Ectodermal cell (in vitro differentiated cells): ENCODE measurements around the gene SLC66A2.

Experiments used
- H3K27ac ChIP-seq: 2 replicates; pipeline ENCODE4 v1.7.0; 2013; ENCODE audit warnings: mild to moderate bottlenecking, low read depth, low read length; ENCODE audit not compliant: insufficient read depth, poor library complexity, severe bottlenecking
- H3K27me3 ChIP-seq: 2 replicates; pipeline ENCODE4 v1.7.0; 2013; ENCODE audit warnings: mild to moderate bottlenecking, low read length; ENCODE audit not compliant: insufficient read depth, control insufficient read depth, poor library complexity, severe bottlenecking
- H3K36me3 ChIP-seq: one replicate; pipeline ENCODE4 v1.7.0; 2013; ENCODE audit warnings: low read length; ENCODE audit not compliant: control insufficient read depth, insufficient read depth
- H3K4me1 ChIP-seq: one replicate; pipeline ENCODE4 v1.7.0; 2013; ENCODE audit warnings: low read length; ENCODE audit not compliant: control insufficient read depth, insufficient read depth
- H3K4me3 ChIP-seq: 2 replicates; pipeline ENCODE4 v1.7.0; 2013; ENCODE audit warnings: low read depth, low read length, control low read depth; ENCODE audit not compliant: insufficient read depth
- H3K9me3 ChIP-seq: 2 replicates; pipeline ENCODE4 v1.7.0; 2013; ENCODE audit warnings: mild to moderate bottlenecking, low read length, moderate library complexity; ENCODE audit not compliant: control insufficient read depth
- WGBS, 2 experiments: methylation state at CpG; one replicate each; pipeline ENCODE4 v1.1.7; 2013; ENCODE audit warnings: missing lambda C conversion rate in 2 of 2; 5-methylcytosine and 5-hydroxymethylcytosine counted together

SLC66A2 gene

DNA sequence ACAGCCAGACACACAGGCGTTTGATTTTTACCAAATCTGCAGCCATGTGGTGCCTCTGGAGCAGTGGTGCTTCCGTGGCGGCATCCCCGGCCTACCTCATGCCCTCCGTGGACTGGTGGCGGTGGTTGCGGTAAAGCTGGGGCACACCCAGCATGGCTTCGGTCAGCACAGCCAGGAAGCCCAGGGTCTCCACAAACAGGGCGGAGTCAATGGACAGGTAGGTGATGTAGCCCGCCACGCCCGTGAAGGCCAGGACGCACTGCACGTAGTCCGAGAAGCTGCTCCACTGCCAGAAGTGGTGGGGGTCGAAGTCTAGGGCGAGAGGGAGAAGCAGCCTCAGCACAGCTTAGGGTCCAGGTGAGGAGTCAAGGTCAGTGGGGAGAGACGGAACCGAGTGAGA is 32.4 kb downstream of the SLC66A2 start:
- no peaks in the 10 kb centered on the region for H3K9me3 ChIP-seq
- WGBS, 2 experiments = 96 to 97% methylated on average over 19 of the region's 19 CpGs
- H3K27ac ChIP-seq = no peak overlapping the region
- no peaks in the 10 kb centered on the region for H3K4me1 ChIP-seq
- H3K4me3 ChIP-seq = no peak overlapping the region
- no peaks in the 10 kb centered on the region for H3K36me3 ChIP-seq
- H3K27me3 ChIP-seq = no peaks in the 10 kb centered on the region

DNA sequence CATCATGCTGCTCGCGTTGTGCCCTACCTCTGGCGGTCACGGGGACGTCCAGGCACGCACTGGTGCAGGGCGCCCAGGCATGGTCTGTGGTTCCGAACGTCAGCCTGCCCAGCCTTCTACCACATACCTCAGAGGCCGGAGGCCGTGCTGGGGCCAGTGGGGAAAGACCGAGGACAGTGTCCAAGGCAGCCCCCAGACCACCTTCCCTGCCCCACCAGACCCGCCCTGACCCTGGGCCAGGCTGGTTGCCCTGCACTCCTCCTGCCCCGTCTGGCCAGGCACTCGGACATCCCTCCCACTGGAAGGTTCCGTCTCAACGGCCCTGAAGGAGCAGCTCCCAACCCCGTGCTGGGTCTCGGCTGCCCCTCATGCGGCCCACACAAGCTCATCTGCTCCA is 32.8 kb downstream of the SLC66A2 start:
- Histone ChIP-seq H3K27me3 (no peaks in the 10 kb centered on the region), H3K4me1 (no peaks in the 10 kb centered on the region), H3K4me3 (no peak overlapping the region), H3K36me3 (no peaks in the 10 kb centered on the region), H3K27ac (no peak overlapping the region), H3K9me3 (no peaks in the 10 kb centered on the region)
- 94 to 95% methylated on average over 20 of the region's 20 CpGs for WGBS, 2 experiments

DNA sequence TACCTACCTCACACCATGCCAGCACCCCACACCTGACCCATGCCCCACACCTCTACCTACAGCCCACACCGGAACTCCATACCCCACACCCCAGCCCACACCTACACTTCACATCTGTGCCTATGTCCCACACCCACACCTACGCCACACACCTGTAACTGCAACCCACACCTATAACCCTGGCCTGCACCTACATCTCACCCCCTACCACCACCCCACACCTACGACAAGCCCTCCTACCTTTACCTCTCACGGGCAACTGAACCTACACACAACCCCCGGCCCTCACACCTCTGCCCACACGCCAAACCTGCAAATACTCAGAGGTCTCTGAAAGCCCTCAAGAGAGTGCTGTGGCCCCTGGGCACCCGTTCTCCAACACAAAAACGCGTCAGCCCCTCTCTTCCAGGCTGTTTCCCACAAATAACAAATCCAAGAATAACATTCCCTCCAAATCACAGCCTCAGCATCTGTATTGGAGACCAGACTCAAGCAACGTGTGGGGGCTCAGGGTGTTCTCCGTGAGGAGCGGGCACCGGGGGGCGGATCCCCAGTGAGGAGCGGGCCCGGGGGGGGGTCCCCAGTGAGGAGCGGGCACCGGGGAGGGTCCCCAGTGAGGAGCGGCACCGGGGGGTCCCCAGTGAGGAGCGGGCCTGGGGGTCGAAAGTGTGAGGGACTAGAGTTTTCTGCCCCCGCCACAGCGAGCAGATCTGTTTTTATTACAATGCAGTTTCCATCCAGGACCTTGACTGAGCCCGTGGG is 33.4 kb downstream of the SLC66A2 start:
- Histone ChIP-seq H3K27me3 (no peaks in the 10 kb centered on the region), H3K36me3 (no peaks in the 10 kb centered on the region), H3K4me3 (no peak overlapping the region), H3K4me1 (no peaks in the 10 kb centered on the region), H3K9me3 (no peaks in the 10 kb centered on the region), H3K27ac (no peak overlapping the region)
- 92 to 94% methylated on average over 25 of the region's 25 CpGs for WGBS, 2 experiments

DNA sequence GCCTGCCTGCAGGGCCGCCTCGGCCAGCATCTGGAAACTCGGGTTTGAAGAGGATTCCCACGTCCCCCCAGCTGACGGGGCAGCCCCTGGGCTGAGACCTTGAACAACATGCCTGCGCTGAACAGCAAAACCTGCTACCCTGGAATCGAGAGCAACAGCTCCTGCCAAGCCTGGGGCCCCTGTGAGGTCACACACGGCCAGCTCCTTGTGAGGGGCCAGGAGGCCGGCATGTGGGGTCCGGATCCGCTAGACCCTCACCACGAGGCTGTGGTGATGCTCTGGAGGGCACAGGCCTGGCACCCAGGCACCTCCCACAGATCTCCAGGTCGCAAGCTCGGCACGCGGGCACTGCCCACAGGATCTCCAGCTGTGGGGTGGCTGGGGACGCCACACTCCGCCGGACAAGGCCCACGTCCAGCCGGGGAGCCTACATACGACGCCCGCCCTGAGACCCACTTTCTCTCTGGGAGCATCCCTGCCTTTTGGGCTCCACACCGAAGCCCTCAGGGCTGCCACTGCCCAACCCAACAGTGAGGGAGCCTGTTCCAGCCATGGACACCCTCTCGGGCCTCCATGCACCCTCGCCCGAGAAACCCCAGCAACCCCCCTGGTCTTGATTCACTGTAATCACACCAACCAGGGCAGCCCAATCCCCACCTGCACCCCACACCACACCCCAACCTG is 34.1 kb downstream of the SLC66A2 start:
- Histone ChIP-seq H3K4me3 (no peak overlapping the region), H3K36me3 (no peaks in the 10 kb centered on the region), H3K27ac (no peak overlapping the region), H3K27me3 (no peaks in the 10 kb centered on the region), H3K4me1 (no peaks in the 10 kb centered on the region), H3K9me3 (no peaks in the 10 kb centered on the region)
- WGBS, 2 experiments = 92% methylated on average over 28 of the region's 28 CpGs

DNA sequence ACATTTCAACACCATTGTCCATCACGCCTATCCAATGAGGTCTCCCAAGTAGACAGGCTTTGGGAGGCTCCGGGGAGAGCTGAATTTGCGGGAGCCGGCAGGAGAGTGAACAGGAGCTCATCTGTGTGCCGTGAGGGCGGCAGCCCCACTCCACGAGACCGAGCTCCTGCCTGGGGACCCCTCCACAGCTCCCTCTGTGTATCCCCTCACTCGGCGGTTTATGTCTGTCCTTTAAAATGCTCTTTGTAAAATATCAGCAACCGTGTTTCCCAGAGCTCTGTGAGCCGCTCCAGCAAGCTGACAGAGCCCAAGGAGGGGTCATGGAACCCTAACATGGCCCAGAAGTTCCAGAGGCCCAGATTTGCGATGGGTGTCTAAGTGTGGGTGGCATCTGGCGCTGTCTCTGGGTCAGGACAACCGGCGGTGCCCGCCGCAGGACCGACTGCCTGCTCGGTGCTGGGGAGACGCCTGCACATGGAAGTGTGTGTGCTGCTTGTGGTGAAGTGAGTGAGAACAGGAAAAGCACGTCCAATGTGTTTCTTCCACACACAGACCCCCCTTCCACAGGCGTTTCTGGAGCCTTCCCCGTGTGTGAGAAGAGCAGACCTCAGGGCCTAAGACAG is 34.8 kb downstream of the SLC66A2 start:
- Histone ChIP-seq H3K27me3 (no peaks in the 10 kb centered on the region), H3K9me3 (no peaks in the 10 kb centered on the region), H3K36me3 (no peaks in the 10 kb centered on the region), H3K4me1 (peaks cover 2% of the 10 kb centered on the region), H3K4me3 (no peak overlapping the region), H3K27ac (no peak overlapping the region)
- 96 to 97% methylated on average over 24 of the region's 24 CpGs for WGBS, 2 experiments

DNA sequence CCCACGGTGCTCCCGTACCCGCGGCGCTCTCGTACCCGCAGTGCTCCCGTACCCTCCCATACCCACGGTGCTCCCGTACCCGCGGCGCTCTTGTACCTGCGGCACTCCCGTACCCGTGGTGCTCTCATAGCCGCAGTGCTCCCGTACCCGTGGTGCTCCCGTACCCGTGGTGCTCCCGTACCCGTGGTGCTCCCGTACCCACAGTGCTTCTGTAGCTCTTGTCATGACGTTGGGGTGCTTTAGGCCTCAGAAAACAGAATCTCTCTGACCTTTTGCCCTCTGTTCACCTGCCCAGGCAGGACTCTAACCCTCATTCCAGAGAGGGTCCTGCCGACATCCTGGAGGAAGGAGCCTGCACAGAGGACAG is 35.3 kb downstream of the SLC66A2 start:
- H3K4me3 ChIP-seq = no peak overlapping the region
- no peak overlapping the region for H3K27ac ChIP-seq
- H3K27me3 ChIP-seq = no peaks in the 10 kb centered on the region
- no peaks in the 10 kb centered on the region for H3K9me3 ChIP-seq
- peaks cover 8% of the 10 kb centered on the region for H3K4me1 ChIP-seq
- WGBS, 2 experiments = 73 to 78% methylated on average over 23 to 26 of the region's 26 CpGs
- H3K36me3 ChIP-seq = no peaks in the 10 kb centered on the region

DNA sequence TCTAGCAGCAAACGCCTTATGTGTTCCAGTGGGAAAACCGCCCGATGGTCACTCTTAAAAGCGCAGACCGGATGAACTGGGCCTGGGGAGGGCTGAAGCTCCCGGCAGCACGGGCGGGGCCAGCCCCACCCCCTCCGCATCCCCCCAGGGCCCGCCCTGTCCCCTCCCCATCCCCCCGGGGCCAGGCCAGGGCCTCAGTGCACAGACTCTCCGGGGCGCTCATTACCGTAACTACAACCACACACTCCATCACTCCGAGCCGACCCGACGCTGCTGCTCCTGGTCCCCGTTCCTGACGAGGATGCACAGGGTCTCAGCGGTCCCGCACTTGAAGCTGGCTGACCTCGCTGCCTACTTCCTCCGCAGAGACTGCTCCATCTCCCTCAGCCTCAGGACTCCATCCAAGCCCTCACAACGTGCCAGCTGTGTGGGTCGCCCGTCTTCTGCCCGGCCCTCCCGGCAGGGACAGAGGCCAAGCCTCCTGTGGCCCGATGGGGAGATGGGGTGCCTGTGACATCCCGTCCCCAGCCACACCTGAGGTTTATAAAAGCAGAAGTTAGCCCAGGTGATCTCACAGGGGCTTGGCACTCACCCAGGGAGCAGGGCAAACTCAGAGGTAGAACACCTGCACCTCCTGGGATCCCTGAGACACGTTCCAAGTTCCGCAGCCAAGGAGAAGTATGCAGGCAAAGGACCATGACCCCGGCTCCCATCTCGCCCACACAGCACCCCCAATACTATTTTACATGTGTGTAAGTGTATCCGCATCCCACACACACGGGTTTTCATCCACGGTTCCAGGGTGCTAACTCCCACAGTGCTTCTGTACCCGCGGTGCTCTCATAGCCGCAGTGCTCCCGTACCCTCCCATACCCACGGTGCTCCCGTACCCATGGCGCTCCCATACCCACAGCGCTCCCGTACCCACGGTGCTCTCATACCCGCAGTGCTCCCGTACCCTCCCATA is 36.0 kb downstream of the SLC66A2 start:
- no peak overlapping the region for H3K4me3 ChIP-seq
- H3K4me1 ChIP-seq = peaks cover 14% of the 10 kb centered on the region
- no peak overlapping the region for H3K27ac ChIP-seq
- H3K27me3 ChIP-seq = no peaks in the 10 kb centered on the region
- whole genome bisulfite sequencing, 2 experiments = 87 to 88% methylated on average over 49 of the region's 50 CpGs
- no peaks in the 10 kb centered on the region for H3K9me3 ChIP-seq
- no peaks in the 10 kb centered on the region for H3K36me3 ChIP-seq

DNA sequence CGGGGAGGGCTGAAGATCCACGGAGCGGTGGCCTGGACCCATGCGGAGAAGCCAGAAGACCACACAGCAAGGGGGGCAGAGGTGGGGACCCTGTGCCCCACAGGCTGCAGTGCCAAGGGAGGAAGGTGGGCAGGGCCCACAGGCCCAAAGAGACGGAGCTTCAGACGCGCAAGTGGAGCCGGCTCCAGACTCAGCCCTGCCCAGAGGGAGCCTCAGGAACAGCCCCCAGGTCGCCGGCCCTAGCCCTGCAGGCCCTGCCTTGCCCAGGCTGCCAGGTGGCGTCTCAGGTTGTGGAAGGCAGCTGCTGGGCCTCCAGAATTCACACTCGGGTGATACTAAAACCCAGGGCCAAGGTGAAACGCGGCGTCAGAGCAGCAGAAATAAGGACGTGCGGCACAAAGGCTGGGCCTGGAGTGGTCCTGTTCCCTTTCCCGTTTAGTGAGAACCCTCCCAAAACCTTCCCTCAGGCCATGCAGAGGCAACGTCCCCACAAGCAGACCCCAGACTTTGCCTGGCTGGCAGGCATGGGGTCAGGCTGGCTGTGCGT is 36.8 kb downstream of the SLC66A2 start:
- no peaks in the 10 kb centered on the region for H3K36me3 ChIP-seq

DNA sequence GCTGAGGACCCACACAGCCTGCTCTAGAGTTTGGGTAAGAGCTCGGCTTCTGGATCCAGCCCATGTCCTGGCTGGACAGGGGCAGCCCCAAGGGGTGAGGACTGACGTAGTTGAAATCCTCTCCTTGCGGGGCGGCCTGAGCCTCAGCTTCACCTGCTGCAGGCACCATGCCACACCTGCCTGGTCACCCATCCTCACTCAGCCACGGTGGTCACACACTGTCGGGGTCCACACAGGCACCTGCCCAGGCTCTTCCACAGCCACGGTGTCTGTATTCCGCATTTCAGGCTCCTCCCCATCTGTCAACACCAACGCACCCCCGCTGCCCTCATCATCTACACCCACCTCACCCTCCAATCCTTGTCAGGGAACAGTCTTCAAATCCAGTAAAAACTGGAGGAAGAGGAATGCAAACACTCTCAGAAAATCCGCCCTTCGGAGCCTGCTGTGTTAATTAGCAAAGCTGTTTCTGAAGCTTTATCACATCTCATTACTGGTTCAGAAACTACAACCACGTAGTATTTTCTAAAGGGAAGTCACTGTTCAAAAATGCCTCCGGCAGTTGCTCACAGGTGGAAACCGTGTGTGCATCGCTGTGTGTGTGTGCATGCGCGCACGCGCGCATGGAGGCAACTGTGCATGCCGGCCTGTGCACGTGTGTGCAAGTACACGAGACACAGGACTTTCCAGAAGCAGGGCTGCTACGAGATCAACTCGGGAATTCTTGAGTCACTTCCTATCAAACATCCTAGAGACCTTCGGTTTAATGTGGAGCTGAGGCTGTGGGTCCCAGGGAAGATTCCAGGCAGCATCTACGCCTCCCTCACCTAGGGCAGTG is 38.2 kb downstream of the SLC66A2 start:
- Histone ChIP-seq H3K27ac (no peak overlapping the region), H3K36me3 (no peaks in the 10 kb centered on the region), H3K27me3 (no peaks in the 10 kb centered on the region), H3K4me3 (no peak overlapping the region), H3K4me1 (peaks cover 14% of the 10 kb centered on the region), H3K9me3 (no peaks in the 10 kb centered on the region)
- 89 to 90% methylated on average over 28 of the region's 28 CpGs for whole genome bisulfite sequencing, 2 experiments

More for the DNA sequence above, 36.8 kb downstream of the SLC66A2 start:
- WGBS, 2 experiments = 82 to 83% methylated on average over 20 of the region's 20 CpGs
- Histone ChIP-seq H3K27me3 (no peaks in the 10 kb centered on the region), H3K27ac (no peak overlapping the region), H3K9me3 (no peaks in the 10 kb centered on the region), H3K4me3 (no peak overlapping the region), H3K4me1 (peaks cover 14% of the 10 kb centered on the region)
